Neural progenitor cell (in vitro differentiated cells): ENCODE results near the gene MTHFS. TPM values are rescaled to one million over a fixed set of nuclear protein-coding genes. Genes with fewer than 3 reads are reported as not detected.

ENCODE experiments used
- DNase-seq: peaks from one replicate; pipeline ENCODE4 v3.0.0-alpha.2; 2016; ENCODE audit warnings: low spot score
- H2AFZ ChIP-seq: fragments of 200-600 bp; sonication (generic); replicated peaks from 2 replicates; pipeline ENCODE4 v1.6.1; 2016; ENCODE audit warnings: antibody characterized with exemption
- H3F3A ChIP-seq: fragments of 200-600 bp; sonication (generic); 2 replicates; pipeline ENCODE4 v1.6.1; 2016; ENCODE audit warnings: antibody characterized with exemption, low read depth
- H3K27ac ChIP-seq: fragments of 200-600 bp; sonication (generic); 2 replicates; pipeline ENCODE4 v1.5.1; 2016; ENCODE audit warnings: mild to moderate bottlenecking
- H3K27me3 ChIP-seq: fragments of 200-600 bp; sonication (generic); 2 replicates; pipeline ENCODE4 v1.6.1; 2016; ENCODE audit warnings: mild to moderate bottlenecking, moderate library complexity
- H3K36me3 ChIP-seq: fragments of 200-600 bp; sonication (generic); 2 replicates; pipeline ENCODE4 v1.5.1; 2016
- H3K4me1 ChIP-seq: fragments of 200-600 bp; sonication (generic); 2 replicates; pipeline ENCODE4 v1.6.1; 2016; ENCODE audit warnings: mixed run types
- H3K4me2 ChIP-seq: fragments of 200-600 bp; sonication (generic); 2 replicates; pipeline ENCODE4 v1.6.1; 2016
- H3K4me3 ChIP-seq: fragments of 200-600 bp; sonication (generic); 2 replicates; pipeline ENCODE4 v1.5.1; 2016
- H3K79me2 ChIP-seq: fragments of 200-600 bp; sonication (generic); 2 replicates; pipeline ENCODE4 v1.6.1; 2016; ENCODE audit warnings: low read depth
- H3K9ac ChIP-seq: fragments of 200-600 bp; sonication (generic); 2 replicates; pipeline ENCODE4 v1.6.1; 2016
- H3K9me3 ChIP-seq: fragments of 200-600 bp; sonication (generic); 2 replicates; pipeline ENCODE4 v1.5.1; 2016; ENCODE audit warnings: low read depth
- H4K20me1 ChIP-seq: fragments of 200-600 bp; sonication (generic); 2 replicates; pipeline ENCODE4 v1.6.1; 2016; ENCODE audit warnings: low read depth
- H3K27ac Mint-ChIP-seq: 3 replicates; pipeline ENCODE4 v1.8.0; 2021; ENCODE audit warnings: mixed read lengths
- H3K27me3 Mint-ChIP-seq: 2 replicates; pipeline ENCODE4 v1.8.0; 2022; ENCODE audit warnings: low read depth, mild to moderate bottlenecking, inconsistent platforms, moderate library complexity, mixed read lengths; ENCODE audit not compliant: insufficient read depth
- H3K36me3 Mint-ChIP-seq: 3 replicates; pipeline ENCODE4 v1.8.0; 2021; ENCODE audit warnings: mixed read lengths
- H3K4me1 Mint-ChIP-seq: 3 replicates; pipeline ENCODE4 v1.8.0; 2021; ENCODE audit warnings: mixed read lengths
- H3K4me3 Mint-ChIP-seq: 3 replicates; pipeline ENCODE4 v1.8.0; 2021; ENCODE audit warnings: mild to moderate bottlenecking, moderate library complexity, mixed read lengths
- H3K9me3 Mint-ChIP-seq: 3 replicates; pipeline ENCODE4 v1.8.0; 2020; ENCODE audit warnings: mixed read lengths
- EZH2 ChIP-seq: fragments of 200-600 bp; sonication (generic); IDR thresholded peaks from 2 replicates; pipeline ENCODE4 v1.6.1; 2017; ENCODE audit warnings: antibody characterized with exemption, mild to moderate bottlenecking, moderate library complexity
- EZH2phosphoT487 ChIP-seq: fragments of 200-600 bp; sonication (generic); IDR thresholded peaks from 2 replicates; pipeline ENCODE4 v1.6.1; 2017; ENCODE audit warnings: antibody characterized with exemption
- total RNA-seq: library from RNA; depleted of rRNA; stranded (reverse); fragments of >200 nt; gene quantifications from 2 replicates; pipeline ENCODE4 v1.2.3, GENCODE V29; 2015; ENCODE audit warnings: low replicate concordance
- TF ChIP-seq, protein P1 (sequence below): fragments of 200-600 bp; sonication (generic); IDR thresholded peaks from 2 replicates; pipeline ENCODE4 v1.5.1; 2017; ENCODE audit warnings: antibody characterized with exemption, mild to moderate bottlenecking

MTHFS gene
- total RNA-seq, 1 donor from 2014 or later = 28.9 TPM

DNA sequence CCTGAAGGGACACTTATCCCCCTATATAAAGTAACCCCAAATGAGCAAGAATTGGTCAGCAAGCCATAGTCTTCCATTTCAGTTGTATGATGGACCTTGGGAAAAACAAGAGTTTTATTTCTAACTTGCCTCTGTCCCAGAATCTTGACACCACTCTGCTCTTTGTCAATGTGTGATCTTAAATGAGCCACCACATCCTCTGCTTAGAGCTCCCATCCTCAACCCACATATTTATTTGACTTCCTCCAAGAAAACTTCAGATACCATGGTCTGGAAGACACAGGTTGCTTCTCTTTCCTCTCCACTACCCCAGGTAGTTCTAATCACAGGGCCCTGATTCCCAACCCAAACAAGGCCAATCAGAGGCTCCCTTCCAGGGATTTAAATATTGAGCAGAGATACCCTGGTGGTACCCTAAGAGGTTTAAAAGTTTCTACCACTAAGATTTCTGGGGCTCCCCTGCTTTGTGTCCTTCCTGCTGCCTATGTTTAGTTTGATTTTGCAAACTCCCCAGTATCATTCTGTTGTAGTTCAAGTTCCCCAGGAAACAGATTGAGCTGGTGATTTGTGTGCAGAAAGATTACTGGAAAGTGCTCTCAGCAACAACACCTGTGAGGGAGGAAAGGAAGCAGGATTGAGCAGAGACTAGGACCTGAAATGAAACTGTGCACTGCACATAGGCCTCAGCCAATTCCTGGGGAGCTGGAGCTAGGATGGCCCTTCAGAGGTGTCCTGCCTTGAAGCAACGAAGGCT, 64.3 kb downstream of the MTHFS start:
- Mint-ChIP-seq H3K36me3 (peaks cover 19% of the 10 kb centered on the region), H3K4me1 (peaks cover 14% of the 10 kb centered on the region), H3K27ac (no peak overlapping the region), H3K9me3 (no peaks in the 10 kb centered on the region), H3K4me3 (no peak overlapping the region), H3K27me3 (peaks cover 3% of the 10 kb centered on the region)
- no peaks in the 10 kb centered on the region for H4K20me1 ChIP-seq
- no peaks in the 10 kb centered on the region for H3K27me3 ChIP-seq
- no peaks in the 10 kb centered on the region for H3K9me3 ChIP-seq
- no peak overlapping the region for H3K4me2 ChIP-seq
- no peaks in the 10 kb centered on the region for H3F3A ChIP-seq
- H3K27ac ChIP-seq = no peak overlapping the region
- TF ChIP-seq, protein P1, sequence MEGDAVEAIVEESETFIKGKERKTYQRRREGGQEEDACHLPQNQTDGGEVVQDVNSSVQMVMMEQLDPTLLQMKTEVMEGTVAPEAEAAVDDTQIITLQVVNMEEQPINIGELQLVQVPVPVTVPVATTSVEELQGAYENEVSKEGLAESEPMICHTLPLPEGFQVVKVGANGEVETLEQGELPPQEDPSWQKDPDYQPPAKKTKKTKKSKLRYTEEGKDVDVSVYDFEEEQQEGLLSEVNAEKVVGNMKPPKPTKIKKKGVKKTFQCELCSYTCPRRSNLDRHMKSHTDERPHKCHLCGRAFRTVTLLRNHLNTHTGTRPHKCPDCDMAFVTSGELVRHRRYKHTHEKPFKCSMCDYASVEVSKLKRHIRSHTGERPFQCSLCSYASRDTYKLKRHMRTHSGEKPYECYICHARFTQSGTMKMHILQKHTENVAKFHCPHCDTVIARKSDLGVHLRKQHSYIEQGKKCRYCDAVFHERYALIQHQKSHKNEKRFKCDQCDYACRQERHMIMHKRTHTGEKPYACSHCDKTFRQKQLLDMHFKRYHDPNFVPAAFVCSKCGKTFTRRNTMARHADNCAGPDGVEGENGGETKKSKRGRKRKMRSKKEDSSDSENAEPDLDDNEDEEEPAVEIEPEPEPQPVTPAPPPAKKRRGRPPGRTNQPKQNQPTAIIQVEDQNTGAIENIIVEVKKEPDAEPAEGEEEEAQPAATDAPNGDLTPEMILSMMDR = no peak
- TF ChIP-seq EZH2phosphoT487 = no peak
- no peak for TF ChIP-seq EZH2
- no peak for DNase-seq
- H3K36me3 ChIP-seq = no peaks in the 10 kb centered on the region
- H3K4me3 ChIP-seq = no peak overlapping the region
- H3K9ac ChIP-seq = no peak overlapping the region
- no peak overlapping the region for H2AFZ ChIP-seq
- H3K4me1 ChIP-seq = no peaks in the 10 kb centered on the region
- H3K79me2 ChIP-seq = no peaks in the 10 kb centered on the region

DNA sequence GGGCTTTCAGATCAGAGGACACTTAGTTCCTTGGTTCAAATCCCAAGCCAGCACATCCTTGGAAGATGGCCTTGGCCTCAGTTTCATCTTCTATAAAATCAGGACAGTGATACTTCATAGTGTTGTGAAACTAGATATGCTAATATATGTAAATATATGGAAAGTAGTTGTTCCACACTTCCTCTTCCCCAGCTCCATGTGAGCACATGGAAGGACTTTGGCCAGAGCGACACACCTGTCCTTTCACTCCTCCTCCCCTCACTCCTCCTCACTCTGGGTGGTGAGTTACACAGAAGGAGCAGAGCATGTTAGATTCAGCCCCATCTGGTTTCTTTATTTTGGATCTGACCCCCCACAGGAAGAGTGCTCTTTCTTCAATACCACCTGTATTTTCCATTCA, 65.2 kb downstream of the MTHFS start:
- no peaks in the 10 kb centered on the region for H3K27me3 ChIP-seq
- no peaks in the 10 kb centered on the region for H3K4me1 ChIP-seq
- peaks cover 17% of the 10 kb centered on the region for H3K36me3 Mint-ChIP-seq
- no peak overlapping the region for H3K4me2 ChIP-seq
- TF ChIP-seq, protein P1 = no peak
- no peak for TF ChIP-seq EZH2
- TF ChIP-seq EZH2phosphoT487 = no peak
- no peak overlapping the region for H3K9ac ChIP-seq
- no peak for DNase-seq
- peaks cover 6% of the 10 kb centered on the region for H3K4me1 Mint-ChIP-seq
- H3K27me3 Mint-ChIP-seq = peaks cover 3% of the 10 kb centered on the region
- H4K20me1 ChIP-seq = no peaks in the 10 kb centered on the region
- H3K4me3 ChIP-seq = no peak overlapping the region
- no peaks in the 10 kb centered on the region for H3K9me3 ChIP-seq
- no peak overlapping the region for H2AFZ ChIP-seq
- no peaks in the 10 kb centered on the region for H3K36me3 ChIP-seq
- H3K4me3 Mint-ChIP-seq = no peak overlapping the region
- no peak overlapping the region for H3K27ac ChIP-seq
- no peaks in the 10 kb centered on the region for H3K9me3 Mint-ChIP-seq
- H3F3A ChIP-seq = no peaks in the 10 kb centered on the region
- H3K79me2 ChIP-seq = no peaks in the 10 kb centered on the region
- H3K27ac Mint-ChIP-seq = no peak overlapping the region

DNA sequence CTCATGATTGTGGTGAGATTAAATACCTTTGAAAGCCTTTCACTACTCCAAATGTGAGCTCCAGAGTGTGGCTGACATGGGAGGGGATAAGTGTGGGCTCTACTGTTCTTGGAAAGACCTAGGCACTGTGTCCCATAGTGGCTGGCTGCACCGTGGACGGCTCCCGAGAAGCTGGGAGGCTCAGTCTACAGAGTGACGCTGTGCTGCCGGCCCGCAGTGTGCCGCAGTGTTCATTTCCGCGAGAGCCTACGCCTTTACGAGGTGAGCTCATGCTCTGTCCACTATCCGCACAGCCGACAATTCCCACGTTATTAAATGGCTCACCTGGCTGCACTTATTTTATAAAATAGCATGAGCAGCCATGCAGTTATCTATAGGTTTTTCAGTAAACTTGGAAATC, 66.9 kb downstream of the MTHFS start:
- Mint-ChIP-seq H3K4me1 (no peaks in the 10 kb centered on the region), H3K4me3 (no peak overlapping the region), H3K27ac (no peak overlapping the region), H3K9me3 (no peaks in the 10 kb centered on the region), H3K36me3 (peaks cover 14% of the 10 kb centered on the region), H3K27me3 (peaks cover 2% of the 10 kb centered on the region)
- Histone ChIP-seq H3K9ac (no peak overlapping the region), H3K4me3 (no peak overlapping the region), H4K20me1 (no peaks in the 10 kb centered on the region), H3K36me3 (no peaks in the 10 kb centered on the region), H3K27ac (no peak overlapping the region), H3K4me2 (no peak overlapping the region), H3F3A (no peaks in the 10 kb centered on the region), H3K9me3 (no peaks in the 10 kb centered on the region), H3K27me3 (no peaks in the 10 kb centered on the region), H2AFZ (no peak overlapping the region), H3K79me2 (no peaks in the 10 kb centered on the region), H3K4me1 (no peaks in the 10 kb centered on the region)
- DNase-seq = no peak
- TF ChIP-seq EZH2phosphoT487 = no peak
- TF ChIP-seq, protein P1 = no peak
- no peak for TF ChIP-seq EZH2
